HepG2 (cell line): ENCODE measurements around the gene RSAD2. TPM values are rescaled to one million over a fixed set of nuclear protein-coding genes. Genes with fewer than 3 reads are reported as not detected.

Experiments used
- ATAC-seq: fragments of 200-7000 bp; cut with Tn5 transposase; 3 replicates; pipeline ENCODE4 v1.9.1; 2020; ENCODE audit warnings: mild to moderate bottlenecking, moderate library complexity
- BruUV-seq: library from RNA; stranded (reverse); fragments of 400-500 nt; replicated peaks from 2 replicates; lab custom pipeline; 2021; lab: Mats Ljungman, UMichigan
- CTCF ChIA-PET: fragments of 300-600 bp; formaldehyde crosslinking; extraction: SDS; loops from one replicate; lab custom pipeline; 2021; ENCODE audit warnings: low total read pairs, inconsistent platforms, low intra/inter-chr PET ratio; lab: Yijun Ruan, JAX
- POLR2A ChIA-PET: fragments of 350-600 bp; sonication (Branson Sonifier 250); formaldehyde crosslinking; loops from one replicate; lab custom pipeline; 2020; ENCODE audit warnings: antibody characterized with exemption, inconsistent platforms; lab: Yijun Ruan, JAX
- DNase-seq: peaks from one replicate; pipeline ENCODE4 v3.0.0-alpha.2; 2015; ENCODE audit warnings: low spot score
- FAIRE-seq: peaks from 3 replicates; lab custom pipeline; 2011; peaks lifted over from hg19 to GRCh38; lab: Jason Lieb, UNC
- H2AFZ ChIP-seq: one replicate; pipeline ENCODE4 v1.6.1; 2011; ENCODE audit warnings: low read length, inconsistent platforms
- H3K27ac ChIP-seq: fragments of 300-600 bp; 3 replicates; pipeline ENCODE4 v1.8.0; 2011; ENCODE audit warnings: mixed run types, mild to moderate bottlenecking, mixed read lengths, low read length, inconsistent platforms; ENCODE audit not compliant: insufficient read depth; ENCODE audit errors: extremely low read length
- H3K27me3 ChIP-seq, 2 experiments: fragments of 200-600 bp in 1 of 2; 2 replicates in 1 of 2; 3 replicates in 1 of 2; pipeline versions ENCODE4 v1.6.0 to v1.8.0; 2011; ENCODE audit warnings: low read length in 2 of 2, mild to moderate bottlenecking in 2 of 2, moderate library complexity in 2 of 2, inconsistent platforms in 1 of 2; ENCODE audit not compliant: insufficient read depth in 2 of 2, control insufficient read depth in 1 of 2
- H3K36me3 ChIP-seq, 2 experiments: fragments of 200-600 bp in 1 of 2; replicated peaks in 1 of 2; 2 replicates in 1 of 2; 3 replicates in 1 of 2; pipeline versions ENCODE4 v1.5.1 to v1.8.0; 2011; ENCODE audit warnings: low read length in 2 of 2, inconsistent platforms in 1 of 2; ENCODE audit not compliant: insufficient read depth in 2 of 2, control insufficient read depth in 1 of 2
- H3K4me1 ChIP-seq: 2 replicates; pipeline ENCODE4 v1.5.1; 2012; ENCODE audit warnings: low read length, inconsistent platforms; ENCODE audit not compliant: insufficient read depth
- H3K4me2 ChIP-seq: 2 replicates; pipeline ENCODE4 v1.6.0; 2011; ENCODE audit warnings: low read depth, low read length, inconsistent platforms
- H3K4me3 ChIP-seq, 3 experiments: fragments of 200-600 bp in 1 of 3; sonication (generic), shearing (Covaris generic) in 1 of 3; replicated peaks in 1 of 3; 2 replicates each; pipeline ENCODE4 v1.5.1; 2011 to 2016; ENCODE audit warnings: low read length in 3 of 3, inconsistent platforms in 2 of 3, low read depth in 2 of 3, mild to moderate bottlenecking in 2 of 3, control low read depth in 1 of 3, mixed read lengths in 1 of 3; ENCODE audit not compliant: insufficient read depth in 1 of 3
- H3K79me2 ChIP-seq: one replicate; pipeline ENCODE4 v1.6.1; 2011; ENCODE audit warnings: low read length, inconsistent platforms; ENCODE audit not compliant: insufficient read depth
- H3K9ac ChIP-seq: 2 replicates; pipeline ENCODE4 v1.6.0; 2011; ENCODE audit warnings: mild to moderate bottlenecking, low read depth, low read length, inconsistent platforms; ENCODE audit not compliant: insufficient read depth
- H3K9me3 ChIP-seq: 2 replicates; pipeline ENCODE4 v1.5.1; 2012; ENCODE audit warnings: mild to moderate bottlenecking, low read length
- H4K20me1 ChIP-seq: 2 replicates; pipeline ENCODE4 v1.6.0; 2011; ENCODE audit warnings: inconsistent platforms, mild to moderate bottlenecking, low read length, moderate library complexity; ENCODE audit not compliant: insufficient read depth
- ETS1 ChIP-seq: sonication (generic); formaldehyde crosslinking; IDR thresholded peaks from 2 replicates; pipeline ENCODE4 v1.4.0; 2020; ENCODE audit warnings: missing genetic modification reagents
- GPN1 ChIP-seq: sonication (generic); formaldehyde crosslinking; IDR thresholded peaks from 2 replicates; pipeline ENCODE4 v1.5.1; 2020; ENCODE audit warnings: missing genetic modification reagents, borderline replicate concordance
- KAT2B ChIP-seq: fragments of 150-350 bp; IDR thresholded peaks from 2 replicates; pipeline ENCODE4 v1.6.1; 2014; ENCODE audit warnings: low read depth, low read length, borderline replicate concordance
- KLF11 ChIP-seq: IDR thresholded peaks from 2 replicates; pipeline ENCODE4 v1.6.1; 2016; ENCODE audit warnings: missing compliant biosample characterization
- ZNF343 ChIP-seq: sonication (generic); formaldehyde crosslinking; IDR thresholded peaks from 2 replicates; pipeline ENCODE4 v1.4.0; 2020; ENCODE audit warnings: mild to moderate bottlenecking, missing genetic modification reagents
- ZNF7 ChIP-seq: IDR thresholded peaks from 2 replicates; pipeline ENCODE4 v1.6.1; 2016; ENCODE audit warnings: missing biosample characterization, missing genetic modification reagents
- WGBS: methylation state at CpG from one replicate; pipeline ENCODE4 v1.1.6; 2017; ENCODE audit warnings: low lambda C conversion rate; 5-methylcytosine and 5-hydroxymethylcytosine counted together
- in situ Hi-C: cut with HindIII; loops from 2 replicates; pipeline ENCODE4 v1.10.0; 2017; ENCODE audit warnings: low pct_unique_long_range_greater_than_20kb; ENCODE audit not compliant: extremely low pct_ligation_motif_present
- intact Hi-C: fragments of 100-400 bp; cut with micrococcal nuclease; formaldehyde crosslinking; loops from one replicate; pipeline ENCODE4 v1.10.0; 2022; ENCODE audit not compliant: unreplicated experiment
- polyA plus RNA-seq, 8 experiments: library from polyadenylated mRNA; depleted of rRNA in 3 of 8; stranded (reverse) in 7 of 8; unstranded in 1 of 8; fragments of >200 nt; fragmentation: Illumina TruSeq in 4 of 8; extraction: Trizol in 4 of 8; gene quantifications; 2 replicates each; pipeline versions ENCODE4 v1.2.1 to v1.2.3, GENCODE V29; 2011 to 2016; ENCODE audit warnings: low read depth in 4 of 8, missing spikeins in 1 of 8, mixed read lengths in 1 of 8; ENCODE audit not compliant: insufficient read depth in 1 of 8
- total RNA-seq, 5 experiments: library from RNA; depleted of rRNA; stranded (reverse); fragments of >200 nt; fragmentation: Illumina TruSeq; extraction: Trizol; gene quantifications; 2 replicates each; pipeline ENCODE4 v1.2.3, GENCODE V29; 2016; ENCODE audit warnings: low read depth in 1 of 5

Gene RSAD2
- total and polyA plus RNA-seq, 2 of the 13 experiments (the other 11 are each of a cell fraction or from before 2014, with no cell fraction given): 0.11 TPM; not detected in 1

- ATAC-seq: no peak
- no peak for TF ChIP-seq KLF11 (CRISPR knock-in tag)
- TF ChIP-seq ZNF7 (CRISPR knock-in tag): peak; percentile 87
- Histone ChIP-seq H3K27ac (no peak overlapping the region), H3K79me2 (peaks cover 6% of the 10 kb centered on the region), H3K27me3 (no peaks in the 10 kb centered on the region), H3K9me3 (no peaks in the 10 kb centered on the region), H4K20me1 (no peaks in the 10 kb centered on the region), H3K36me3 (peaks cover 4 to 25% of the 10 kb centered on the region in 2 experiments; a peak in 4 of 5 replicates), H3K4me3 (no peak overlapping the region), H3K9ac (no peak overlapping the region), H3K4me1 (no peaks in the 10 kb centered on the region), H2AFZ (no peak overlapping the region), H3K4me2 (no peak overlapping the region)
- intact Hi-C loops: no loop called here
- WGBS: 82% methylated on average over 2 of the region's 2 CpGs
- no peak for FAIRE-seq
- POLR2A ChIA-PET: no interaction called here
- CTCF ChIA-PET: no interaction called here
- no TSS peak for BruUV-seq
- no peak for DNase-seq
- in situ Hi-C loops: no loop called here
Measured at GRCh38 chr2:6939071-6939470, 61.5 kb downstream of the RSAD2 start.

DNA sequence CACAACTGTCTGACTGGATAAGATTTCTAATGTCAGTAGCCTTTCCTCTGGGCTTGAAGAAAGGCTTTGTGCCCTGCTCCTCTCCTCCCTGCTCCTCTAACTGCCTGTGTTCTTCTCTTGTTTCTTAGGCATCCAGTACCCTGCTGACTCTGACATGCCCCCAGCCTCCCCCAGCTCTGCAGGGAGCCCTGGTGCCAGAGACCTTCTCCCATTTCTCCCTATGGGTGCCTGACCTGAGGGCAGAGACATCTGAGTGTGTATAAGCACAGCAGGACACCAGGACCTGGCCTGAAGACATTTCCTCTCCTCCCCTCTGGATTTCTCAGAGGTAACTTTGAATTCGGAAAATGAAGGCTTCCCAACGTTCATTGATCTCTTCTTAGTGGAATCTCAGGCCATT lies 63.2 kb downstream of the RSAD2 start:
- no peak; the same call in 2 of the 3 replicates for ATAC-seq
- intact Hi-C loops: no loop called here
- Histone ChIP-seq H4K20me1 (no peaks in the 10 kb centered on the region), H3K9ac (no peak overlapping the region), H3K27ac (no peak overlapping the region)
- TF ChIP-seq ETS1 (CRISPR knock-in tag) (no peak), ZNF343 (CRISPR knock-in tag) (no peak), KAT2B (no peak), GPN1 (no peak)
- TF ChIP-seq, all 625 proteins: peak for 0
- in situ Hi-C loops: no loop called here
- no peaks in the 10 kb centered on the region for H3K79me2 ChIP-seq
- no peaks in the 10 kb centered on the region for H3K4me1 ChIP-seq
- CTCF ChIA-PET: no interaction called here
- no peaks in the 10 kb centered on the region for H3K9me3 ChIP-seq
- H3K4me2 ChIP-seq: no peak overlapping the region
- no peak for DNase-seq
- no TSS peak for BruUV-seq
- H2AFZ ChIP-seq: no peak overlapping the region
- POLR2A ChIA-PET: no interaction called here
- H3K4me3 ChIP-seq: no peak overlapping the region
- peaks cover 6 to 27% of the 10 kb centered on the region in 2 experiments for H3K36me3 ChIP-seq
- 93% methylated on average over 2 of the region's 2 CpGs for WGBS
- H3K27me3 ChIP-seq: no peaks in the 10 kb centered on the region
- no peak for FAIRE-seq
